LNCaP clone FGC (cell line): Measurements from ENCODE around the gene ATP6V1G3.

Experiments
- DNase-seq: peaks from one replicate; pipeline ENCODE4 v3.0.0-alpha.2; 2011; ENCODE audit warnings: low read depth
- H3K4me3 ChIP-seq: 2 replicates; pipeline ENCODE4 v1.5.1; 2011; ENCODE audit warnings: mild to moderate bottlenecking, low read depth, low read length, control low read depth
- TF ChIP-seq, protein P1 (sequence below): IDR thresholded peaks from 2 replicates; pipeline ENCODE4 v1.5.1; 2012; ENCODE audit warnings: mild to moderate bottlenecking; ENCODE audit not compliant: control insufficient read depth, insufficient read depth; ENCODE audit errors: extremely low read depth

Gene ATP6V1G3

DNA sequence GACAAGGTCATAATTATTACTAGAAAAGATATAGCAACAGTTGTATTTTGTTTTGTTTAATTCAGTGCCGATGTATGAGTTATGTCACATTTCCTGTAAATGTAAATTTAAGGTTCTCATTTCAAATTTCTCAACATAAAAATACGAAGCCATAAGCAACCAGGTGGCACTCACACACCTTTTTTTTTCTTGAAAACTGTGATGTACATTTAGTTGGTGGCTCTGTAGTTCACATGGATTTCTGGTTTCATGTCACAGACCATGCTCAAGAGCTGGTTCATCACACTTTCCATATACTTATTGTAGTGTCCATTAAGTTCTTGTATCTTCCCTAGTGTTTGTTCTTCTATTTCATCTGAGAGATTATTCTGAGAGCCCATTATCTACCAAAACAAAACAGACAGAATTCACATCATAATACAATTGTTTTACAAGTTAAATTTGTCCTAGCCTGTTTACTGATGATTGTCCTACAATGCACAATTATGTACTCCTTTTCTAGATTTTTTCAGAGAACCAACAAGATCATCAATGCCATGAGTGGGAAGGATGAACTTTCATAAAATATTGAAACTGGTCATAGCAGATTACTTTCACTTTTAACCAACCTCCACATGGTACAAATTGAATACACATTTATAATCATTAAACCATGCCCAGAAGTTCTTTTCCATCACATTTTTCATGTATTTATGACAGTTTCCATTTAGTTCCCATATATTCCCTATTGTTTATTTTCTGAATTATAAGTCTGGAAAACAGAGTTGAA lies 17.1 kb downstream of the ATP6V1G3 start:
- TF ChIP-seq, protein P1, sequence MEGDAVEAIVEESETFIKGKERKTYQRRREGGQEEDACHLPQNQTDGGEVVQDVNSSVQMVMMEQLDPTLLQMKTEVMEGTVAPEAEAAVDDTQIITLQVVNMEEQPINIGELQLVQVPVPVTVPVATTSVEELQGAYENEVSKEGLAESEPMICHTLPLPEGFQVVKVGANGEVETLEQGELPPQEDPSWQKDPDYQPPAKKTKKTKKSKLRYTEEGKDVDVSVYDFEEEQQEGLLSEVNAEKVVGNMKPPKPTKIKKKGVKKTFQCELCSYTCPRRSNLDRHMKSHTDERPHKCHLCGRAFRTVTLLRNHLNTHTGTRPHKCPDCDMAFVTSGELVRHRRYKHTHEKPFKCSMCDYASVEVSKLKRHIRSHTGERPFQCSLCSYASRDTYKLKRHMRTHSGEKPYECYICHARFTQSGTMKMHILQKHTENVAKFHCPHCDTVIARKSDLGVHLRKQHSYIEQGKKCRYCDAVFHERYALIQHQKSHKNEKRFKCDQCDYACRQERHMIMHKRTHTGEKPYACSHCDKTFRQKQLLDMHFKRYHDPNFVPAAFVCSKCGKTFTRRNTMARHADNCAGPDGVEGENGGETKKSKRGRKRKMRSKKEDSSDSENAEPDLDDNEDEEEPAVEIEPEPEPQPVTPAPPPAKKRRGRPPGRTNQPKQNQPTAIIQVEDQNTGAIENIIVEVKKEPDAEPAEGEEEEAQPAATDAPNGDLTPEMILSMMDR: no peak
- no peak for DNase-seq
- no peak overlapping the region for H3K4me3 ChIP-seq

DNA sequence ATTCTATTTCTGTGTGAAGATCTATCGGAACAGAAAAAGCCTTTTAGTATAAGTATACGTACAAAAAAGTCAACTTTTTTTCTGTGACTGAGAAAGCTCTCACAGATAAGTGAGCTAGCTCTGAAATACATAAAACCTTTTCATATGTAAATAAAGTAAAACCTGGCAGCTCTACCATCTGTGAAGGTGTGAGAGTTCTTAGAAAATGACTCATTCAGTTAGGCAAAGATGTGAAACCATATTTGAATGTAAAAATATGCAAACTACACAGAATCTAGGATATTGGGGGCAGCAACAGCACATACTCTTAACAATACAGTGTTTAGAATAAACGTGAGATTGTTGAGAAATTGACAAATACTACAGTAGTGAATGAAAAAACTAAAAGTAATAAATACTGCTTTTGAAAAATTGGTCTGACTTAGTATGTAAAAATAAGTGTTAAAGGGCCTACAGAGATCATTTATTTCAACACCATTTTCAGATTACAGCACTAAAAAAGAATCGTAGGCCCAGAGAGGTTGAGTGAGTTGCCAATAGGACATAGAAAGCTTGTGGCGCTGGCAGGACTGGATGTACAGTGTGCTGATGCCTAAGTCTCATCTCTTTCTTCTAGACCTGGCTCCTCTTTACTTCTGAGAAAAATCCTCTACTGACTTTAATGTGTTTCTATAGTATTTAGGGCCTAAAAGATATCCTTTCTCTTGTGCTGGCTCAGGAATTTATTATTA lies 19.8 kb downstream of the ATP6V1G3 start:
- no peak for DNase-seq
- TF ChIP-seq, protein P1: no peak
- no peak overlapping the region for H3K4me3 ChIP-seq

DNA sequence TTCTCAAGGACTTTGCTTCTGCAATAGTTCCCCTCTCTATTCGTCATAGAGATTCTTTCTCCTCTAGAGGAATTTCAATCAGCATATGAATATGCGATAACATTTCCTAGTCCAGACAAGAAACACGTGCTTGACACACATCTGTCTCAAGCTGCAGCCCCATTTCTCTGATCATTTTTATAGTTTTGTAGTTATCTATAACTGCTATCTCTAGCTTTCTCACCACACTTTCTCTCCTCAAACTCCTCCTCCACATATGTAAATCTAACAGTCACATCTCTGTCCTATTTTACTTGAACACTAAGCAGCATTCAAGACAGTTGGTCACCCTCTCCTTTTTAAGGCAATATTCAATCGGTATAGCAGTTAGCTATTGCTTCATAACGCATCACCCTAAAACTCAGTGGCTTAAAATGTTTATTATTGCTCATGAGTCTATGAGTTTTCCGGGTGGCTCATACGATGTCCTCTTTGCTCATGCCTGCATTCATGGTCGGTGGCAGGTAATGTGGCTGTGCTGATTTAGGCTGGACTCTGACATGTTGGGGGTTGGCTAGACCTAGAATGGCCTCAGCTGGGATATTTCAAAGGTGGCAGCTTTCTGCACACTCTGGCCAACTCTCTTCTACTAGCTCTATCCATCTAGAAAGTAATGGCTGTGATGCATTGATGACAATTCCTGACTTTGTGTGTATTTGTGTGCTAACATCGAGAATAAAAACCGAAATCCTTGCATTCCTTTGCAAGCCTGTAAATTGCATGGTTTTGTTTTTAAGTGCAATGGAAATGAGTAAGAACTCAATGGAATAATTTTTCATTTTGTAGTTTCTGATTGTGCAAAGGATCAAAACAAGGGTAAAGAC lies 20.6 kb downstream of the ATP6V1G3 start:
- H3K4me3 ChIP-seq: no peak overlapping the region
- TF ChIP-seq, protein P1: no peak

DNA sequence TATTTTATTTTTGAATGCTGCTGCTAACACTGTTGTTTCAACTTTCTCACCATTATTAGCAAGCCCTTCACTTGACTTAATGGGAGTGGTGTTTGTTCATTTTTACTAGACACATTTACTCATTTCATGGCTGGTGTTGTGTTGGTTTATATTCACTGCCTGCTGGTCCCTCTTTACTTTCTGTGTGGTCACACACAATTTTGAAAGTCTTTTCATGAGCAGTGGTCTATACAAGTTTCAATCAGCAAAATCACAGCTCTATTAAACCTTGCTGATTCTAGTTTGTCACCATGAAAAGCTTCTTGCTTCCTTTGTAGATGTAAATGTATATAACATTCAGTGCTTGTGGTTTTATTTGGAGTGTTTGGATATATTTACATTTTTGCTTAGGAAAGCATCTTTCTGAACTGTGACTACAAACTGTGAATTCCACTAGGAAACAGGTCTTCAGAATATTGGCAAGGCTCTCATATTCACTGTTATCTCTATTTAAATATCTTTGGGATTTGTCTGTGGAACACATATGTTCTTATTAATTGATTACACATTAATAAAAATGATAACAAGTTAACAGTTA lies 22.8 kb downstream of the ATP6V1G3 start:
- TF ChIP-seq, protein P1: no peak
- H3K4me3 ChIP-seq: no peak overlapping the region
- DNase-seq: no peak

More for the DNA sequence above, 20.6 kb downstream of the ATP6V1G3 start:
- DNase-seq: no peak

DNA sequence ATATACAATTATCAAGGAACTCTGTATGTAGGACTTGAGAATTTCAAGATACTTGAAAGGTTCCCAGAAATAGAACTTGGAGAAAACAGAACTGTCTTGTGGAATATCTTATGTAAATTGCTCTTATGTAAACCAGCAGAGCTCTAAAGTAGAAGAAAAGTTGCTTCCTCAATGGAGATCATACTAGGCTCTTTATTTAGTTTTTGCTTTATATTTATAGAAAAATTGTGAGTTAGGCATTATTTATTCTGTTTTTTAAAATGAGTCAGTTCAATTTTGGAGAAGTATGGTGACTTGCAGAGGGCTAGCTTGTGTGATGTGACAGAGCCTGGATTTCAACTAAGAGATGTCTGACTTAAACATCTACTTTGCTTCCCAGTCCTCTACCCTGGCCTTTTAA lies 40.4 kb downstream of the ATP6V1G3 start:
- TF ChIP-seq, protein P1: no peak
- no peak overlapping the region for H3K4me3 ChIP-seq
- no peak for DNase-seq

DNA sequence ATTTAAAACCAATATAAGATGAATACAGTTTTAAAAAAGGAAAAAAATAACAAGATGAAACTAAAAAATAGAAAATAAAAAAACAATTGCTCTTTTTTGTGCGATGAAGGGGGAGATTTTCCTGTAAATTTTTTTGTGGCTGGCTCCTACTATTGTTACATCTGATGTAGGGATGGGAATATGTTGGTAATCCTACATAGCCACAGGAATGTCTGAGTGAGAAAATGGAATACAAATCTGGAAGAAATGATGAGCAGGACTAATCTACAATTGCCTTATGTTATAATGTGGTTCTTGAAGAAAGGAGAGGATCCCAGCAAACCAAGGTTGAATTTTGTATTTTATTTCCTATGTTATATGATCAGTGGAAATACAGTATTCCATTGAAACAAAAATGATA lies 40.9 kb downstream of the ATP6V1G3 start:
- no peak overlapping the region for H3K4me3 ChIP-seq

More for the DNA sequence above, 40.9 kb downstream of the ATP6V1G3 start:
- DNase-seq: no peak
- TF ChIP-seq, protein P1: no peak
